ENCODE data around the gene KIAA0232.
A peak's percentile ranks its signal among the peaks of the same experiment; 100 is the strongest.
"Not testable (repeated sequence)": the region's sequence is repeated elsewhere in the genome, so short reads cannot be mapped to it uniquely, and the experiment has no call there.

The KIAA0232 gene

DNA sequence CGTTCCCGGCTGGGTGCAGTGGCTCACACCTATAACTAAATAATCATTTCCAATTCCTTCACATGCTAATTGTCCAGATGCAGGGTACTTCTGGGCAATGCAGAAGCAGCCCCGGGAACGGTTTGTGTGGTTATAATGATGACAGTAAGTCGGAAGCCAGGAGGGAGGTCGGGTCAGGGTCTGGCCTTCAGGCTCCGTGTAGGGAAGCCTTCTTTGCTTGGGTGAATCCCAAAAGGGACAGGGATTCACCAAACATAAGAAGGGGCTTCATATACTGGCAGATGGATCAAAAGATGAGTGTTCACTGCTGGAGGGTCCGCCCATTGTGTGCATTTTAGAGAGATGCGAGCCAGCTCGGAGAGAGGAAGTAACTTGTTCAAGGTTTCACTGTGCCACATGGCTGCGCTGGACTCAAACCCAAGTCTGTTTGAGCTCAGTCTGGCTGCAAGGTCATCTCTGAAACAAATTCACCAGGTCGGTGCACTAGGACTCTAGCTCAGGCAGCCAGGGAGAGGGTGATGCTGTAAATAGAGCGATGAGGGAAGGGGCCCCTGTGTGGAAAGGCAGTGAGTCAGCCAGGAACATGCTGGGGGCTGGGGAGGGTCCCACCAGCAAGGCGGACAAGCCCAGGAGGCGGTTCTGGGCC, 4.8 kb upstream of the KIAA0232 start:
- peak; percentile 51 for DNase-seq

DNA sequence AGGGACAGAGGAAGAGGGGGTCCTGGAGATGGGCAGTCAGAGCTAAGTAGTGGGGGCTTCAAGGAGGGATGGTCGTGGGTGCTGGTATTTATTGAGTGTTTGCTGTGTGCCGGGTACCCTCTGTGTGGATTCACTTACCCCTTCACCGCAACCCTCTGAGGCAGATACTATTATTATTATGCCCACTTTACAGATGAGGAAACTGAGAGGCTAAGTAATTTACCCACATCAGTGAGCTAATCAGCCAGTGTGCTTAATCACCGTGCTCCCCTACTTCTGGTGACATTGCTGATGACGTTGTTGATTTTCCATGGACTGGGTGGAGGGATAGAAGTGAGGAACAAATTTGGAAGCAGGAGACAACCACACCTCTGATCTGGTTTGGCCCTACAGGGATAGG, 4.1 kb upstream of the KIAA0232 start:
- no peak for DNase-seq

DNA sequence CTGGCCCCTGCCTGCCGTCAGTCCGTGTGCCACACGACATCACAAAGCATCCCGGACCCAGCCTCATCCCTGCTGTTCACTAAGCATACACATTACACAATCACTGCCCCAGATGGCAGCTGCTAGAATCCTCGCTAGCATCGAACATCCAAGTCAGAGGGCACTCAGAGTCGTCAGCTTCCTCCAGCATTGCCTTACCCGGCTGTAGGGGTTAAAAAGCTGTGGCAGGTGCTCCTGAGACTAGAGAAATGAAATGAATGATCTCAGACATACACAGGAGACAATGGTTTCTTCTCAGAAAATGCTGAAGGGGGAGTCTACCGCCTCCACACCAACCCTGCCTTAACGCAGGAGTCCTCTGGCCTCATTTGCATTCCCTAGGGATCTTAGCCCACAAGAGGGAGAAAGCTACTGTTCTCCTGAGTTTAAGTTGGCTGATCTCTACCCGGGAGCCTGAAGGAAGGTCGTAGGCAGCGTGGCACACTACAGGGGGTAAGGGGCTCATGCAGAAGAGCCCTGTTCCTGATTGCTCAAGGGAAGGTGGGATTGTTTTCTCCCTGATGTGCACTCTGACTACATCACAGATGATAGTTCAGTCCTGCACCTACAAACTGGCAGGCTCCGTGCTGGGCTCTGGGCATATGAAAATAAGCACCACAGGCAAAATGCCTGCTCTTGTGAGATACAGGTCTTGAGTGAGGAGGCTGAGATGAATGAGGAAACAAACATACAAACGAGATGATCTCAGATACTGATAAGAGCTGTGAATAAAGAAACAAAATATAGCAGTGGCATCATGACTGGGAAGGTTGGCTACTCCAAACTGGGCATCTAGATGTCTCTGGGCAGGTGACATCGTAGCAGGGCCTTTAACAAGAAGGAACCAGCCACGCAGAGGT, 2.6 kb upstream of the KIAA0232 start:
- peak; percentile 54 for DNase-seq

DNA sequence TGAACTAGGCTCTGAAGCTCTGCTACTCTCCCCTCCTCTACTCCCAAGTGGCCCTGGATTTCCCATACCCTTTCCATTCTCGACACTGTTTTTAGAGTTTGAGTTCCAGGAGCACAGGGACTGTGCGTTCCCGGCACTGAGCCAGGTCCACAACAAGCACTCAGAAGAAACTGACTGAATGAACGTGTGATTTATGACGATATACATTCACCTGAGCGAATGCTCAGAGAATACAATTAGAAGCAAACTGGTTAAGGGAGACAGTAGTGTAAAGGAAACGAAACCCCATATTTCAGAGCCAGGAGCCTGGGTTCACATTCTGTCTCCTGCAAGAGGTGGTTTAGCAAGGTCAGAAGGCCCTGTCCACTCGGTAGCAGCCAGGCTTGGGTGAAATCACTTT, 1.4 kb upstream of the KIAA0232 start:
- DNase-seq, result no peak

DNA sequence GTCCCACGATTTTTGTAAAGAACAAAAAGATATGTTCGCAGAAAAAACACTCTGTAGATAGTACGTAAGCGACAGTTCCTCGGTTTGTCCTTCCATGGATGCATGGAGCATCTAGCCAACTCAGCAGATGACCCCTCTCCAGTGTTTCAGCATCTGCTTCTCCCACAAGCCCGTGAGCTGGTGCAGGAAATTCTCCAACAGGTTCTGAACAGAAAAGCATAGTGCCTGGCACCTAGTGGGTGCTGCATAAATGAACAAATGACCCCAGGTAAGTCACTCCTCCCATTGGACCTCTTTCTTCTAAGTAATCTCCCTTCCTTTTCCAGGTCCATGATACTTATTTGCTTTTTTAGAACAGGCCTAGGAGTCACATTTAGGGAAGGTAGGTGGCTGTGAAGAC, 966 bp upstream of the KIAA0232 start:
- DNase-seq, result no peak

DNA sequence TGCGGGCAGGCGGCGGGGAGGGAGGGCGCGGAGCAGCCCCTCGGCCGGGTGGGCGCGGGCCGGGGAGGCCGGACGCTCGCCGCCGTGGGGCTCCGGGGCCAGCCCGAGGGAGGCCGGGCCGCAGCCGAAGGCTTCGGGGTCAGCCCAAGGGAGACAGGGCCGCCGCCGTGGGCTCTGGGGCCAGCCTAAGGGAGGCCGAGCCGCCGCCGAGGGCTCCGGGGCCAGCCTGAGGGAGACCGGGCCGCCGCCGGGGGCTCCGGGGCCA, 251 bp downstream of the KIAA0232 start:
- no peak for DNase-seq

DNA sequence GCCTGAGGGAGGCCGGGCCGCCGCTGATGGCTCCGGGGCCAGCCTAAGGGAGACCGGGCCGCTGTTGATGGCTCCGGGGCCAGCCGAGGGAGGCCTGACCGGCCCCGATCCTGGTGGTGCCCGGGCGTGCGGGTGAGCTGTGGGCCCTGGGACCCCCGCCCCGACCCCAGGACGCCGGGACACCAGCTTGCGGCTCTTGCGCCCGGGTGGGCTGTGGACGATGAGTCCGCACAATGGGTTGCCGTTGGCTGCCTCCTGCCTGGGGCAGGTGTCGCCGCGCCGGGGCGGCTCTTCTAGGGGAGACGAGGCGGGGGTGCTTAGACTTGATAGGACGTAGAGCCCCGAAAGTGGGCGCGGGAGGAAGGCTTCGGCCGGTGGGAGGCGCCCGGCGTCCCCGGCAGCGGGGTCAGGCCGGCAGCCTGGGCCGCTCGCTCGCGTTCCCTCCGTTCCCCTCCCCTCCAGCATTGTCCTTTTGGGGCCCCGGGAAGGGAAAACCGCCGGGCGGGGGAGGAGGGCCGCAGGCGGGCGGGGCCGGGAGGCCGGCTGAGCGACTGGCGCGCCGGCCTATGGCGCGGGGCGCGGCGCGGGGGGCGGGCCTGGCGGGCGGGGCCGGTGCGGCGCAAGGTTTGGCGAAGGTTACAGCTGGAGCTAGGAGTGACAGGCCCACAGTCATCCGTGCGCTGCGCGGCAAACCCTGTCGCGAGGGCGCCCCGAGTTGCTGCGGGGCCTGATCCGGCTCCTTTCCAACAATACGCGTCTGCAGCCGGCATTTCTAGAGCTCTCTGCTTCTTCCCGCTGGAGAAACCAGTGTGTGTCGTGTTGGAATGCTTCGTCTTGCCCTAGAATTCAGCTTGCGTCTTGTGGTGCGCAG, 819 bp downstream of the KIAA0232 start:
- DNase-seq, result peak; percentile 91

DNA sequence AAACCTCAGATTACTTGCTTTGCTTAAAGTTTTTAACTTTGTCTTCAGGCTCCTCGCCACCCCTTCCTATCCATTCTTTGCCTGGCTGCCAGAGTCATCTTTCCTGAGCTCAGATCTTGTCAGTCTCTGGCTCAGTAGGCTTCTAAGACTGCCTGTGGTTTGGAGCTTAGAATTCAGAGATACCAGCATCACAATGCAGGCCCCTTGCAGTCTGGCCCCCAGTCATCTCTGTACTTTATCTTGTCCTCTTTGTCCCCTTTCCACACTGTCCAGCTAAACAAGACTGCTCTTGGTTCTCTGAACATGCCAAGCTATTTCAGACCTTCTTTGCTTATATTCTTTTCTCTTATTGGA, 3.0 kb downstream of the KIAA0232 start:
- peak; percentile 43 for DNase-seq

DNA sequence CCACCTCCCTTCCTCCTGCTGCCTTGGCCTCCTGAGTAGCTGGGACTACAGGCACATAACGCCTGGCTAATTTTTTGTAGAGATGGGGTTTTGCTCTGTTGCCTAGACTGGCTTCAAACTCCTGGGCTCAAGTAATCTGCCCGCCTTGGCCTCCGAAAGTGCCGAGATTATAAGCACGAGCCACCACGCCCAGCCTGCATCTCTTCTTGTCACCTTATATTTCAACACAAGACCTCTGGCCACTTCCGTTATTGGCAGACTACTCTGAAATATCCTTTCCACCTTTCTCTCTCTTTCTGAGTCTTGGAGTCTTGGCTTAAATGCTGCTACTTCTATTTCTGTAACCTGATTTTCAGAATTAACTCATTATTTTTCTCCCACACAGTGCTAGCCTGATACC, 5.6 kb downstream of the KIAA0232 start:
- DNase-seq, result peak; percentile 39

DNA sequence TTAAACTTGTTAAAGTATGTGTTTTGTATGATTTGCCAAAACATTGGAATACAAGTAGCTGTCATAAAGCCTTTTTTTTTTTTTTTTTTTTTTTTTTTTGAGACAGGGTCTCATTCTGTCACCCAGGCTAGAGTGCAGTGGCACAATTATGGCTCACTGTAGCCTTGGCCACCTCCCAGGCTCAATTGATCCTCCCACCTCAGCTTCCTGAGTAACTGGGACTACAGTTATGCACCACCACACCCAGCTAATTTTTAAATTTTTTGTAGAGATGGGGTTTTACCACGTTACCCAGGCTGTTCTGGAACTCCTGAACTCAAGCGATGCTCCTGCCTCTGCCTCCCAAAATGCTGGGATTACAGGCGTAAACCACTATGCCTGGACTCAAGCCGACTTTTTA, 8.7 kb downstream of the KIAA0232 start:
- DNase-seq, result not testable (repeated sequence)

DNA sequence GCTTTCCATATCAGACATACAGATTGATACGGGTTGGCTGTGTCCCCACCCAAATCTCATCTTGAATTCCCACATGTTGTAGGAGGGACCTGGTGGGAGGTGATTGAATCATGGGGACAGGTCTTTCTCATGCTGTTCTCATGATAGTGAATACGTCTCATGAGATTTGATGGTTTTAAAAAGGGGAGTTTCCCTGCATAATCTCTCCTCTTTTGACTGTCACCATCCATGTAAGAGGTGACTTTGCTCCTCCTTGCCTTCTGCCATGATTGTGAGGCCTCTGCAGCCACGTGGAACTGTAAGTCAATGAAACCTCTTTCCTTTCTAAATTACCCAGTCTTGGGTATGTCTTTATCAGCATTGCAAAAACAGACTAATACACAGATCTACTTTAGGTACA, 9.3 kb downstream of the KIAA0232 start:
- DNase-seq, result not testable (repeated sequence)

DNA sequence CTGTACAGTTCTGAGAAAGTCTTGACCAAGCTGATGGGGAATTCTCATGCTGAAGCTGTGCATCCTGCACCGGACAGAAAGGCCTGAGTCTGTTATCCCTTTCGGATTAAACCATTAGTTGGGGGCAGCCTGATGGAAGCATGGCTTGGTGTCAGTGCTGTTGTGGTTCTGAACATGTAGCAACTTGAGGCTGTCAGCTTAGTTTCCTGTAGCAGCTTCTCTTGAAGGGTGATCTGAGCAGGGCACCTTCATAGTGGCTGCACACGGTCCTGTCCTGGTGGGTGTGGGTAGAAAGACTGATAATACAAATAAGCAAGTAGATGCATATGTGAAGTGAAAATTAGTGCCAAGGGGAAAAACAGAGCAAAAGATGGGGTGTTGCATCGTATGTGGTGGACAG, 11.7 kb downstream of the KIAA0232 start:
- no peak for DNase-seq

DNA sequence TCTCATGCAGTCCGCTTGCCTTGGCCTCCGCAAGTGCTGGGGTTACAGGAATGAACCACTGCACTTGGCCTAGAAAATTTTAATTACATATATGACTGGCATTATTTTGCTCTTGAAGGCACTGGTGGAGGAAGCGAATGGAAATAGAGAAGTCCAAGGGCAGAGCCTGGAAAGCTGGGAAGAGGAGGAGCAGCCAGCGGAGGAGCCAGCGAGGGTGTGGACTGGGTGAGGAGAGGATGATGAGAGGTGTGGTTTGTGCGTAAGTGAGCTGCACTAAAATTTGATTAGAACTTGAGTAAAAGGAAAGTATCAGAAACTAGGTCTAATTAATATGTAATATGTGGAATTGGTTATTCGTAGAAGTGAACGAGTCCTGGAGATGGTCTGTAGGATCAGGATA, 13.3 kb downstream of the KIAA0232 start:
- DNase-seq, result no peak

DNA sequence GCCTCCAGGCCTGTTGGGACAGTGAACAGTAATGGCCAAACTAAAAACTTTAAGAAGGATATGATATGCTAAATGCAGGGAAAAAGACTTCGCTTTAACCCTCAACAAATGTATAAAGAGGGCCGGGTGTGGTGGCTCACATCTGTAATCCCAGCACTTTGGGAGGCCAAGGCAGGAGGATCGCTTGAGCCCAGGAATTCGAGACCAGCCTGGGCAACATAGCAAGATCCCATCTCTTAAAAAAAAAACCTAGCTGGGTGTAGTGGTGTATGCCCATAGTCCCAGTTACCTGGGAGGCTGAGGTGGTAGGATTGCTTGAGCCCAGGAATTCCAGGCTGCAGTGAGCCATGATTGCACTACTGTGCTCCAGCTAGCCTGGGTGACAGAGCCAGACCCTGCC, 14.8 kb downstream of the KIAA0232 start:
- not testable (repeated sequence) for DNase-seq

DNA sequence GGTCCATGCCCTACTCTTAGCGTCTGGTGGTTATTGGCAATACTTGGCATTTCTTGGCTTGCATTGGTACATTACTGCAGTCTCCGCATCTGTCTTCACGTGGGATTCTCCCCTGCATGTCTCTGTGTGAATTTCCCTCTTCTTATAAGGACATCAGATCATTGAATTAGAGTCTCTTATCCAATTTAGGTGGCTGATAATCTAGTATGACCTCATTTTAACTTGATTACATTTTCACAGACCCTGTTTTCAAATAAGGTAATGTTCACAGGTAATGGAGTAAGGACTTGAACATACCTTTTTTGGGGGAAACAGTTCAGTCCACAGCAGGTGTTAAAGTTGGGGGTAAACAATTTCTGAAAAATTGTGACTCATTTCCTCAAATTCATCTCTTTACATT, 16.6 kb downstream of the KIAA0232 start:
- no peak for DNase-seq

DNA sequence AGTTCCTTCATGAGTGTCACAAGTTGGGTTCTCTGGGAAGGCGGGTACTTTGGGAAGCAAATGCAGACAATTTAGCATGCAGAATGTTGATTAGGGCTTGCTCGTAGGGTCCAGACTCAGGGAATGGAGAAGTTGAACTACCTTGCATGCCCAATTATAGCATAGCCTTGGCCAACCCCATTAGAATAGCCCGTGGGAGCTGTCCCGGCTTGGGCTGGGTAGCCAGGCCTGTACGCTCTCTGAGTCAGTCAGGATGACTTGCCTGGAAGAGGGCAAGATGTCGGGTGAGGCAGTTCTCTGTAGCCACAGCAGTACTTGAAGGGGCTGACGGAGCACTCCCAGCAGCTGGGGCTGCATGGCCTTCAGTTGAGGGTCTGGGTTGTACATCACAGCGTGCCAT, 19.5 kb downstream of the KIAA0232 start:
- DNase-seq, result no peak

DNA sequence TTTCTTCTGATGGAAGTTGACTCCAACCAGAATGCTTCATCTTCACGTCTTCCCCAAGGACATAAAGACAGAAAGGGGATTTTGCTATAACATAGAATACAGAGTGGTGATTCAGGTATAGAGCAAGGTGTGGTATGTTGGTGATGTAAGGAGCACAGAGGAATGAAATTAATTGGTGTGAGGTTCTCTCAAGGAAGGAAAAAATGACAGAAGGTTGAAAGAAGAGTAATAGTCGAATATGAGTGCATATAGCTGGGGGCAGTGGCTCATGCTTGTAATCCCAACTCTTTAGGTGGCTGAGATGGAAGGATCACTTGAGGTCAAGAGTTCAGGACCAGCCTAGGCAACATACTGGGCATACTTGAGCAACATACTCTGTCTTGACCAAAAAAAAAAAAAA, 20.1 kb downstream of the KIAA0232 start:
- DNase-seq, result no peak

DNA sequence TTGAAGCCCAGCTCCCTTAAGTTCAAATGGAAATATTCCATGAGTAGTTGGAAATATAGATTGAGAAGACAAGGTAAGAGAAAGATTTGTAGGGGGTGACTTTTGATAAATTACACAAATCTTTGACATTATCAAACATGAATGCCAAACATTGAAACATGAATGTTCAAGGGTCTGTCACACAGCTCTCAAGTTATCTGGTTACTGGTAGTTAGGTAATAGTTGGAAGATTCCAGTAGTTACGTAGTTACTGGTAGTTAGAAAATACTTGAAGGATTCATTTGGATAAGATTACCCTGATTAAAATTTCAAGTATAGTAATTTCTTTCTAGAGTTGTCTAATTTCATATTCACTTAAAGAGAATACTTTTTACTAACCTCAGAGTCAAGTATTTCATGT, 20.7 kb downstream of the KIAA0232 start:
- no peak for DNase-seq

DNA sequence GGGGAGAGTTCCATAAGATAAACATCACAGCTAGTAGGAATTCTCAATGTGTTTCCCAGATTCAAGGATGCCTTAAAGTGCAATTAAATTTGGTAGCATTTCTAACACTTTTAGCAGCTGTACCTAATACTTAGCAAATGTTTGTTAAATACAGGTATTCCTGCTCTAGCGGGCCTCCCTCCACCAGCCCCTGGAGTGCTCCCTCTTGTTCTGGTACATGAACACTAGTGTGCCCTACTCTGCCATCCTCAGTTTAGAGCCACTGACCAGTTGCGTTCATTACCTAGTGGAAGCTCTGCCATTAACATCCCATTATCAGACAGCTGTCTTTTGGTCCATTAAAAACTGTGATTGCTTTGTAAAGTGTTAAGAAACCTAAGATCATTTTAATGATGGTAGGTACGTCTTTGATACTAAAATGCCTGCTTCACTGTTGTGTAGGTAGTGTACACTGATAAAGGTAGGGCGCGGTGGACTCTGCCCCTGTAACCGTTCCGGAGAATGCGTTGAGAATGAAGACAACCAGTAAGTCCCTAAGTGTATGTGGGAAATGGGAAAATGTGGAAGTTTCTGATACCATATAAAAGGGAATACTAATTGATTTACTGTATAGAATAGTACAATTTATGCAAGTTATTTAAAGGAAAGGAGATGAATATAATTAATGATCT, 21.7 kb downstream of the KIAA0232 start:
- no peak for DNase-seq

DNA sequence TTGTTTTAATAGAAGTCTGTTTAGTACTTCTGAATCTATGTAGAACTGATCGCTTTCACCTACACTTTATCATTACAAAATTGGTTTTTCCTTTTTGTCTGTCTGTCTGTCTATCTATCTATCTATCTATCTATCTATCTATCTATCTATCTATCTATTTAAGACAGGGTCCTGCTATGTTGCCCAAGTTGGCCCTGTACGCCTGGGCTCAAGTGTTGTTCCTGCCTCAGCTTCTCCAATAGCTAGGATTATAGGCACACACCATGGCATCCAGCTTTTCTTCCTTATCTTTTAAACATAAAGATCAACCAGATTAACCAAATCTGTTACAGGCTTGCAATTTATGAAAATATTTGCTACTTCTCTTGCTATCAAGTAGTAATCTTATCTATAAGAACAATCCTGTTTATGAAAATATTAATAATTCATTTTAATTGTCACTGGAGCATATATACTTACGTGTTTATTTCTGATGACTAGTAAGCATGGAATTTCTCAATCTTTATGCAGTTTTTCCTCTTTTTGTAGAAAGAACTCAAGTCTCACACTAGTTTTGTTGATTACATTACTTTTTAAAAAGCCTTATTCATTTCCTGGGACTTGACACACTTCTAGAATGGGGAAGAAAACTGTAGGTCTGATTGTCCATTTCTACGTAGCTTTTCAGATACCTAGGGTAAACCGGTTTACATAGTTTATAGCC, 24.5 kb downstream of the KIAA0232 start:
- DNase-seq, result peak; percentile 22

DNA sequence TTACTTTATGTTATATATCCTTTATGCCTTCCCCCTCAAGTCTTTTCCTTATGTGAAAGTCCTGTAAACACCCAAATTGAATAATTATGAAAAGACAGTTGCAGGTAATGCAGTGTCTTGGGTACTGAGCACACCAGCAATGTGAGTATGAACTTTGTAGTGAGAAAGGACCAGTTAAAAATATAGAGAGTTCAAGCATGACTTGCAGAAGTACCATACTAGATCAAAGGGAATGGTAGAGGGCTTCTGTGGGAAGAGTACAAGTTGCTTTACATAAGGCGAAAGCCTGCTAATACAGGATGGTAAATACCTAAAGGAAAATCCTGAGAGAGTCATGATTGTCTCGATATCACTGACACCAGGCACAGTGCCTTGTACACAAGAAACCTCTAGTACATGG, 25.7 kb downstream of the KIAA0232 start:
- DNase-seq, result no peak

DNA sequence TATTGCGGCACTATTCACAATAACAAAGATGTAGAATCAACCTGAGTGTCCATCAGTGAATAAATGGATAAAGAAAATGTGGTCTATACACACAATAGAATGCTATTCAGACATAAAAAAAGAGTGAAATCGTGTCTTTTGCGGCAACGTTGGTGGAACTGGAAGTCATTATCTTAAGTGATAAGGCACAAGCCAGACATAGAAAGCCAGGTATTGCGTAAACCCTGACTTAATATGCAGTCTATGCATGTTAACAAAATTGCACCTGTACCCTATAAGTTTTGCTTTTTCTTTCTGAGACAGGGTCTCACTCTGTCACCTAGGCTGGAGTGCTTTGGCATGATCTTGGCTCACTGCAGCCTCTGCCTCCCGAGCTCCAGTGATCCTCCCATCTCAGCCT, 28.6 kb downstream of the KIAA0232 start:
- DNase-seq, result peak; percentile 70

DNA sequence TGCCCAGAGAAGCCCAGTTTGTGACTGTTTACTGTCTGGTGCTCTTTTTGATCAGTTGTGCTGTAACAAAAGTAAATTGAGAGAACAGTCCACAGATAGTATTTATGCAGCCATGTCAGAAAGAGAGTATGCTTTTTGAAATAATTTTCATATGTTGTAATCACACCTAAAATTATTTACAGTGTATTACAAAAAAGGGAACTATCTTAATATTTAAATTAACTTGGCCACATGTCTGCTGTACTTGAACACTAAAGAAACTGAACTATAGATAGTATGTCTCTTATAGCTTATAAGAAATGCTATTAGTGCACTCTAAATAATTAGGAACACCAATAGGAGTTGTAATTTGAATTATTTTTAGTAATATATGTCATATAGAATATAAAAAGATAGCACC, 30.2 kb downstream of the KIAA0232 start:
- DNase-seq, result no peak
